Measurements from ENCODE around the gene R3HDM2. TPM values are rescaled to one million over a fixed set of nuclear protein-coding genes. Genes with fewer than 3 reads are reported as not detected.

R3HDM2 gene
- total RNA-seq, 4 donors from 2014 or later = 26.3 to 56.9 (median 33.3) TPM

DNA sequence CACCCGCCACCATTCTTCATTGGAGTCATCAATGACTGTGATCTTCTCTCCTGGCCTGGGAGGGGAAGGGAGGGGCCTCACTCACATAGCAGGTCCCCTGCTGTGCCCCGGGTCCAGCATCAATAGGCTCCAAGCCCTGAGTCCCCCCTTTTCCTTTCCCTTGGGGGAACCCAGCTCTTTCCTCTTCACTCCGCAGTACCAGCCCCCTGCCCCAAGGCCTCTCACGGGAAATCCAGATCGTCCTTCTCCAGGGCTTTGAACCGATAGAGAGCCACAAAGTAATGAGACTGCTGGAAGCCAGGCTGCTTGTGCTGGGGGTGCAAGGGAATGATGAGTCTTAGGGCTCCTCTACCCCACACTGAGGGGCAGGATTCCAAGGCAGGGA lies 186.5 kb downstream of the R3HDM2 start:
- DNase-seq = no peak
- no peak overlapping the region for H3K27ac ChIP-seq
- H3K4me3 ChIP-seq = no peak overlapping the region
- 83% methylated on average over 6 of the region's 6 CpGs; no CpG with 5 or more reads in 1 of the 2 donors for whole genome bisulfite sequencing, 2 donors (ENCODE audit: low coverage in 1 of 2)
- TF ChIP-seq EP300 (IDR thresholded peaks at IDR 0.05; ENCODE audit: low read depth) (no peak), POLR2A (IDR thresholded peaks at IDR 0.05) (no peak), POLR2AphosphoS5 (IDR thresholded peaks at IDR 0.05) (no peak)
- TF ChIP-seq, protein P1, sequence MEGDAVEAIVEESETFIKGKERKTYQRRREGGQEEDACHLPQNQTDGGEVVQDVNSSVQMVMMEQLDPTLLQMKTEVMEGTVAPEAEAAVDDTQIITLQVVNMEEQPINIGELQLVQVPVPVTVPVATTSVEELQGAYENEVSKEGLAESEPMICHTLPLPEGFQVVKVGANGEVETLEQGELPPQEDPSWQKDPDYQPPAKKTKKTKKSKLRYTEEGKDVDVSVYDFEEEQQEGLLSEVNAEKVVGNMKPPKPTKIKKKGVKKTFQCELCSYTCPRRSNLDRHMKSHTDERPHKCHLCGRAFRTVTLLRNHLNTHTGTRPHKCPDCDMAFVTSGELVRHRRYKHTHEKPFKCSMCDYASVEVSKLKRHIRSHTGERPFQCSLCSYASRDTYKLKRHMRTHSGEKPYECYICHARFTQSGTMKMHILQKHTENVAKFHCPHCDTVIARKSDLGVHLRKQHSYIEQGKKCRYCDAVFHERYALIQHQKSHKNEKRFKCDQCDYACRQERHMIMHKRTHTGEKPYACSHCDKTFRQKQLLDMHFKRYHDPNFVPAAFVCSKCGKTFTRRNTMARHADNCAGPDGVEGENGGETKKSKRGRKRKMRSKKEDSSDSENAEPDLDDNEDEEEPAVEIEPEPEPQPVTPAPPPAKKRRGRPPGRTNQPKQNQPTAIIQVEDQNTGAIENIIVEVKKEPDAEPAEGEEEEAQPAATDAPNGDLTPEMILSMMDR (IDR thresholded peaks at IDR 0.05) = no peak
- H3K27me3 ChIP-seq = peaks cover 52% of the 10 kb centered on the region
- no peaks in the 10 kb centered on the region for H3K36me3 ChIP-seq
- peaks cover 29 to 46% (median 44%) of the 10 kb centered on the region in 4 donors for H3K4me1 ChIP-seq
- intact Hi-C loops (cut with DNase I; ENCODE audit: low total_unique reads) (no loop called here), in situ Hi-C loops (cut with MboI; ENCODE audit: low pct_ligation_motif_present in 1 of 4, low pct_unique_long_range_greater_than_20kb in 1 of 4, low sequenced_read_pairs in 3 of 4) (no loop called here)
- H3K9me3 ChIP-seq = no peaks in the 10 kb centered on the region

DNA sequence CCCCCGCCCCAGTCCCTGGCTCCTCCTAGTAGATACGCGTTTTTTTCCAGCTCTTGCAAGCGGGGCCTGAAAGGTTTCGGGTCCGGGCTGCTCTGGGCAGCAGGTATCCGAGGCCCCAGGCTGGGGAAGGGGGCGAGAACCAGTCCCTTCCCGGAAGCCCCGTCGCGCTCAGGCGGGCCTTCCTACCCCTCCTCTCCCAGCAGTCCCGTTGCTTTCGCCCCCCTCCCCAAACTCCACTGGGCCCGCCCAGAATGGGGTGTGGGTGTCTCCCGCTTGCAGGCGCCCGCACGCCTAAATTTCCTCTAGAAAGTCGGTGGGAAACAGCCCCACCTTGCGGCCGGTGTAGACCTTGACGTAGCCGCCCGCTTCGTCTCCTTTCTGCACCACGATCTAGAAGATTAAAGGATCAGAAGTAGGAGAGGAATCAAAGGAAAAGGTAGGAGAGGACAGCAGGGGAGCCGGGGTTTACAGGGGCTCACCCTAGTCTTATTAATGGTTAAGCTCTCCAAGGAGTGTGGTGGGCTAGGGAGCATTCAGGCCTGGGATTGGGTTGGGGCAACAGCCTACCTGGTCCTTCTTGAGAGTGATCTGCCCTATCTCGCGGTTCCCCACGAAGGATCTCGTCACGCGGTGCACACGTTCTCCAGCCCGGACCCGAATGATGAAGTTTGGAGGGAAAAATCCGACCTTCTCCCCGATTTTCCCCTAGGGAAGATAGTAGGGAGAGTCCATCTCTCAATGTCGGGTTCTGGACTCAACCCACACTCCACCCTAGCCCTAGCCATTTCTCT lies 187.1 kb downstream of the R3HDM2 start:
- Histone ChIP-seq H3K27me3 (peaks cover 57% of the 10 kb centered on the region), H3K27ac (peak overlapping the region in 1 of 4 donors; percentile 22), H3K9me3 (no peaks in the 10 kb centered on the region), H3K36me3 (no peaks in the 10 kb centered on the region), H3K4me1 (peaks cover 31 to 51% (median 48%) of the 10 kb centered on the region in 4 donors), H3K4me3 (peak overlapping the region in 2 of 4 donors; percentile 15 to 42)
- in situ Hi-C loops (cut with MboI; ENCODE audit: low pct_ligation_motif_present in 1 of 4, low pct_unique_long_range_greater_than_20kb in 1 of 4, low sequenced_read_pairs in 3 of 4) (no loop called here), intact Hi-C loops (cut with DNase I; ENCODE audit: low total_unique reads) (loop anchor here (1.0 kb wide), 1 partner anchor 25 kb away; no protein-coding TSS in a partner anchor)
- DNase-seq = peak; percentile 86
- WGBS, 2 donors (ENCODE audit: low coverage in 1 of 2) = 0 to 10% methylated on average over 1 to 40 of the region's 41 CpGs
- TF ChIP-seq POLR2AphosphoS5 (IDR thresholded peaks at IDR 0.05) = no peak
- TF ChIP-seq, protein P1 (IDR thresholded peaks at IDR 0.05) = peak; percentile 63 to 82 (median 73)

DNA sequence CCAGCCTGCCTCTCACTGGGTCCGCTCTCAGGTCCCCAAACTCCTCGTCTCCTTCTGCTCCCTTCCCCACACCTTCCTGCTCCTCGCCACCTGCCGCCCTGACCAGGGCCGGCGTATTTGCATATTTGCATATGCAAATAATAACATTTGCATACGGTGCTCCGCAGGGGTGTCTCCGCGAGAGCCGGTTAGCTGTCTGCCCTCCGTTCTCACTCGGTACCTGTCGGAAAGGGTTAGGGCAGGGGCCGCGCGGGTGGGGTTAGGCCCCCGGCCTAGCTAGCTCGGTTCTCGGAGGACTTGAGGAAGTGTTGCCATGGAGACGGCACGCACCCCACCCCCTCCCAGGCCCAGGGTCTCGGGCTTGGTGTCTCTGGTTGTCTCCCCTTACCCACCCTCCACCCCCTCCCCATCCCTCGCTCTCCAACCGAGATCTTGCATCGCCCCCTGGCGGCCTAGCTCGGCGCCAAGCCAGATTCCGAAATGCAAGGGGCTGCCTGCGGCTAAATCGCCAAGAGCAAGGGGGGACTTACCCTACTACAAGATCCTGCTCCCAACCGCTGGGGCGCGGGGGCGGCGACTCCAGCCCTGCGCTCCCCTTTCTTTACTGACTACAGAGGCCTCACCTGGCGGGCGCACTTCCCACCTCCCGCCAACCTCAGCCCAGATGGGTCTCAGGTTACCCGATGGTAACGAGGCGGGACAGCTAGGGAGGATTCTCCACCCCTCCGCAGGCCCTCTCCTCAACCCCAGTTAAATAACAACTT lies 188.0 kb downstream of the R3HDM2 start:
- Histone ChIP-seq H3K36me3 (no peaks in the 10 kb centered on the region), H3K9me3 (no peaks in the 10 kb centered on the region), H3K27me3 (peaks cover 65% of the 10 kb centered on the region), H3K4me3 (peak overlapping the region in 2 of 4 donors; percentile 15 to 42), H3K27ac (peak overlapping the region in 1 of 4 donors; percentile 33), H3K4me1 (peaks cover 39 to 59% (median 56%) of the 10 kb centered on the region in 4 donors)
- intact Hi-C loops (cut with DNase I; ENCODE audit: low total_unique reads) (loop anchor here (1.0 kb wide), 1 partner anchor 25 kb away; no protein-coding TSS in a partner anchor), in situ Hi-C loops (cut with MboI; ENCODE audit: low pct_ligation_motif_present in 1 of 4, low pct_unique_long_range_greater_than_20kb in 1 of 4, low sequenced_read_pairs in 3 of 4) (no loop called here)
- TF ChIP-seq, protein P1 (IDR thresholded peaks at IDR 0.05) = peak; percentile 34 to 74 (median 63)
- no peak for TF ChIP-seq EP300 (IDR thresholded peaks at IDR 0.05; ENCODE audit: low read depth)
- peak; percentile 72 for DNase-seq
- WGBS, 2 donors (ENCODE audit: low coverage in 1 of 2) = 1% methylated on average over 36 of the region's 45 CpGs; no CpG with 5 or more reads in 1 of the 2 donors

DNA sequence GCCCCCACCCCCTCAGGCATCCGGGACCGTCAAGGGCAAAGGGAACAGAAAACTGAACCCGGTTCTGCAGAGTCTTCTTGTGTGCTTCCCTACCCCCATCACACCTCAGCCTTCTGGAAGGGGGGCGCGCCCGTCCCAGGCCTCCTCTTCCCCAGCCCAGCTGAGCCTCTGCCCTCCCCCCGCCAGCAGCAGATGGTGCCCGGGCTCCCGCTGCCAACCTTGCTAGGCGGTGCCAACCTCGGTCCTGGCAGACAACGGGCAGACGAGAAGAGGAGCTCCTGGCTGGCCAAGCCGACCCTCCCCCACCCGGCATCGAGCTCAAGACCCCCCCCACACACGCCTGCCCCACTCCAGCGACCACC lies 188.5 kb downstream of the R3HDM2 start:
- H3K27ac ChIP-seq = peak overlapping the region in 1 of 4 donors; percentile 33
- DNase-seq = peak; percentile 56
- H3K27me3 ChIP-seq = peaks cover 71% of the 10 kb centered on the region
- intact Hi-C loops (cut with DNase I; ENCODE audit: low total_unique reads) = no loop called here
- in situ Hi-C loops (cut with MboI; ENCODE audit: low pct_ligation_motif_present in 1 of 4, low pct_unique_long_range_greater_than_20kb in 1 of 4, low sequenced_read_pairs in 3 of 4) = no loop called here
- 0 to 3% methylated on average over 3 to 18 of the region's 18 CpGs for WGBS, 2 donors (ENCODE audit: low coverage in 1 of 2)
- no peaks in the 10 kb centered on the region for H3K9me3 ChIP-seq
- H3K4me3 ChIP-seq = peak overlapping the region in 2 of 4 donors; percentile 3 to 42
- TF ChIP-seq, protein P1 (IDR thresholded peaks at IDR 0.05) = no peak
- TF ChIP-seq POLR2A (IDR thresholded peaks at IDR 0.05) (no peak), POLR2AphosphoS5 (IDR thresholded peaks at IDR 0.05) (no peak)
- peaks cover 40 to 63% (median 59%) of the 10 kb centered on the region in 4 donors for H3K4me1 ChIP-seq
- H3K36me3 ChIP-seq = no peaks in the 10 kb centered on the region

All from transverse colon (tissue), 4 donors.